GM10248 (cell line): ENCODE measurements around the gene BPHL.

ENCODE experiments used
- CTCF ChIA-PET: fragments of 300-600 bp; sonication (Branson Sonifier 250); formaldehyde crosslinking; extraction: SDS; loops from one replicate; lab custom pipeline; 2021; ENCODE audit warnings: antibody characterized with exemption; lab: Yijun Ruan, JAX
- POLR2A ChIA-PET: fragments of 350-650 bp; sonication (Branson Sonifier 250); formaldehyde crosslinking; extraction: SDS; loops from one replicate; lab custom pipeline; 2020; ENCODE audit warnings: antibody characterized with exemption; lab: Yijun Ruan, JAX
- DNase-seq: peaks from one replicate; pipeline ENCODE4 v3.0.0; 2012; ENCODE audit errors: extremely low spot score
- CTCF ChIP-seq: IDR thresholded peaks from 2 replicates; pipeline ENCODE4 v1.5.1; 2012; ENCODE audit warnings: mild to moderate bottlenecking, low read depth; ENCODE audit errors: extremely low read depth, missing control alignments, control extremely low read depth

The BPHL gene

GRCh38 chr6:3118353-3119039 is at the start of gene BPHL:
TSS of gene BPHL (plus strand) at chr6:3118711. CDS start at chr6:3118741, 30 bp downstream.
- no peak for TF ChIP-seq CTCF
- CTCF ChIA-PET: interaction anchor here (0.6 to 1.5 kb wide), 3 partner anchors 9 to 55 kb away, joined by 3 to 5 read pairs (median 3); no protein-coding TSS in a partner anchor
- POLR2A ChIA-PET: interaction anchor here (0.6 to 1.0 kb wide), 2 partner anchors 55 to 909 kb away, joined by 4 to 5 read pairs; no protein-coding TSS in a partner anchor
- peak; percentile 100 for DNase-seq

- POLR2A ChIA-PET: no interaction called here
- no peak for DNase-seq
Measured at GRCh38 chr6:3071568-3071967, 46.9 kb upstream of the BPHL start.

GRCh38 chr6:3072798-3073197 is 45.7 kb upstream of the BPHL start:
- TF ChIP-seq CTCF: no peak
- ChIA-PET CTCF (interaction anchor here (3.4 kb wide), 1 partner anchor 179 kb away, joined by 9 read pairs; no protein-coding TSS in a partner anchor), POLR2A (interaction anchor here (1.0 kb wide), 1 partner anchor 9 kb away, joined by 4 read pairs; no protein-coding TSS in a partner anchor)
- no peak for DNase-seq

More at GRCh38 chr6:3071568-3071967, 46.9 kb upstream of the BPHL start:
- CTCF ChIA-PET: interaction anchor here (1.0 to 3.4 kb wide), 3 partner anchors 8 to 334 kb away, joined by 3 to 9 read pairs (median 5); no protein-coding TSS in a partner anchor
- no peak for TF ChIP-seq CTCF

GRCh38 chr6:3073382-3073781 is 45.1 kb upstream of the BPHL start:
- TF ChIP-seq CTCF: no peak
- DNase-seq: no peak
- CTCF ChIA-PET: interaction anchor here (1.5 to 3.4 kb wide), 2 partner anchors 75 to 178 kb away, joined by 3 to 9 read pairs; no protein-coding TSS in a partner anchor
- POLR2A ChIA-PET: interaction anchor here (1.0 kb wide), 1 partner anchor 10 kb away, joined by 4 read pairs; no protein-coding TSS in a partner anchor

GRCh38 chr6:3075772-3076113 is 42.8 kb upstream of the BPHL start:
- CTCF ChIA-PET: interaction anchor here (1.1 to 2.4 kb wide), 5 partner anchors 11 to 87 kb away, joined by 3 to 12 read pairs (median 4); no protein-coding TSS in a partner anchor
- no peak for TF ChIP-seq CTCF
- DNase-seq: no peak
- POLR2A ChIA-PET: no interaction called here

- TF ChIP-seq CTCF: no peak
- no peak for DNase-seq
- CTCF ChIA-PET: interaction anchor here (1.1 to 2.4 kb wide), 5 partner anchors 11 to 88 kb away, joined by 3 to 12 read pairs (median 4); no protein-coding TSS in a partner anchor
- POLR2A ChIA-PET: no interaction called here
Measured at GRCh38 chr6:3076320-3076719, 42.2 kb upstream of the BPHL start.
